Activated naive CD8-positive, alpha-beta T cell treated with anti-CD3 and anti-CD28 coated beads, Interleukin-2, amount 50 U/mL, for 24 hours (primary cell): Measurements from ENCODE around the gene BYSL.
A peak's percentile ranks its signal among the peaks of the same experiment; 100 is the strongest.

Experiments
- ATAC-seq: fragments of 150-1000 bp; cut with Tn5 transposase; one replicate; pipeline ENCODE4 v1.10.0; 2021
- DNase-seq: peaks from one replicate; pipeline ENCODE4 v3.0.0; 2021
- H3K27ac Mint-ChIP-seq: one replicate; pipeline ENCODE4 v1.8.0; 2021; ENCODE audit warnings: mild to moderate bottlenecking, mixed read lengths
- H3K27me3 Mint-ChIP-seq: one replicate; pipeline ENCODE4 v1.8.0; 2021; ENCODE audit warnings: mixed read lengths
- H3K36me3 Mint-ChIP-seq: one replicate; pipeline ENCODE4 v1.8.0; 2021; ENCODE audit warnings: low read depth, mixed read lengths
- H3K4me1 Mint-ChIP-seq: one replicate; pipeline ENCODE4 v1.8.0; 2021; ENCODE audit warnings: mixed read lengths
- H3K4me3 Mint-ChIP-seq: one replicate; pipeline ENCODE4 v1.8.0; 2021; ENCODE audit warnings: mild to moderate bottlenecking, moderate library complexity, mixed read lengths
- H3K9me3 Mint-ChIP-seq: one replicate; pipeline ENCODE4 v1.8.0; 2021; ENCODE audit warnings: mixed read lengths

BYSL gene

GRCh38 chr6:41920921-41921711, at the start of gene BYSL, which contains the start of gene MED20:
Gene BYSL (plus strand): TSS chr6:41921499. CDS start chr6:41921563, 64 bp downstream.
Gene MED20 (minus strand): TSS chr6:41921139. CDS start chr6:41921018, 121 bp downstream.
- H3K9me3 Mint-ChIP-seq, result no peaks in the 10 kb centered on the region
- H3K36me3 Mint-ChIP-seq, result peaks cover 35% of the 10 kb centered on the region
- DNase-seq (peak; percentile 97), ATAC-seq (peak; percentile 88)
- no peaks in the 10 kb centered on the region for H3K27me3 Mint-ChIP-seq
- peaks cover 54% of the 10 kb centered on the region for H3K4me1 Mint-ChIP-seq
- H3K4me3 Mint-ChIP-seq, result peak within 1 kb of the TSS; percentile 88
- H3K27ac Mint-ChIP-seq, result peak within 1 kb of the TSS; percentile 94

- H3K4me3 Mint-ChIP-seq, result no peak overlapping the region
- no peak overlapping the region for H3K27ac Mint-ChIP-seq
- no peaks in the 10 kb centered on the region for H3K36me3 Mint-ChIP-seq
- no peaks in the 10 kb centered on the region for H3K4me1 Mint-ChIP-seq
- DNase-seq (no peak), ATAC-seq (no peak)
- no peaks in the 10 kb centered on the region for H3K9me3 Mint-ChIP-seq
- no peaks in the 10 kb centered on the region for H3K27me3 Mint-ChIP-seq
Observed at GRCh38 chr6:41871691-41872090, 49.6 kb upstream of the BYSL start.

GRCh38 chr6:41872147-41872546, 49.2 kb upstream of the BYSL start:
- Mint-ChIP-seq H3K4me3 (no peak overlapping the region), H3K36me3 (no peaks in the 10 kb centered on the region), H3K27me3 (no peaks in the 10 kb centered on the region), H3K9me3 (no peaks in the 10 kb centered on the region), H3K27ac (no peak overlapping the region), H3K4me1 (no peaks in the 10 kb centered on the region)
- DNase-seq (no peak), ATAC-seq (no peak)

- no peak for DNase-seq
- H3K27ac Mint-ChIP-seq, result no peak overlapping the region
- H3K27me3 Mint-ChIP-seq, result no peaks in the 10 kb centered on the region
- H3K4me3 Mint-ChIP-seq, result no peak overlapping the region
- H3K9me3 Mint-ChIP-seq, result no peaks in the 10 kb centered on the region
- H3K36me3 Mint-ChIP-seq, result no peaks in the 10 kb centered on the region
- no peaks in the 10 kb centered on the region for H3K4me1 Mint-ChIP-seq
- no peak for ATAC-seq
Observed at GRCh38 chr6:41874741-41875140, 46.6 kb upstream of the BYSL start.

GRCh38 chr6:41877051-41877680, 44.1 kb upstream of the BYSL start:
- no peak for DNase-seq
- Mint-ChIP-seq H3K27ac (no peak overlapping the region), H3K36me3 (no peaks in the 10 kb centered on the region), H3K9me3 (no peaks in the 10 kb centered on the region), H3K4me3 (no peak overlapping the region), H3K4me1 (no peaks in the 10 kb centered on the region), H3K27me3 (no peaks in the 10 kb centered on the region)
- no peak for ATAC-seq

- no peaks in the 10 kb centered on the region for H3K27me3 Mint-ChIP-seq
- no peak overlapping the region for H3K27ac Mint-ChIP-seq
- H3K4me3 Mint-ChIP-seq, result no peak overlapping the region
- no peaks in the 10 kb centered on the region for H3K4me1 Mint-ChIP-seq
- H3K9me3 Mint-ChIP-seq, result no peaks in the 10 kb centered on the region
- DNase-seq, result no peak
- no peaks in the 10 kb centered on the region for H3K36me3 Mint-ChIP-seq
- no peak for ATAC-seq
Observed at GRCh38 chr6:41878246-41878645, 43.1 kb upstream of the BYSL start.

- Mint-ChIP-seq H3K4me1 (no peaks in the 10 kb centered on the region), H3K27ac (no peak overlapping the region), H3K27me3 (no peaks in the 10 kb centered on the region), H3K9me3 (no peaks in the 10 kb centered on the region), H3K36me3 (no peaks in the 10 kb centered on the region), H3K4me3 (no peak overlapping the region)
- ATAC-seq (no peak), DNase-seq (no peak)
Observed at GRCh38 chr6:41878961-41879405, 42.3 kb upstream of the BYSL start.

GRCh38 chr6:41881506-41881905, 39.8 kb upstream of the BYSL start:
- H3K36me3 Mint-ChIP-seq, result no peaks in the 10 kb centered on the region
- no peak for DNase-seq
- H3K27ac Mint-ChIP-seq, result no peak overlapping the region

GRCh38 chr6:41884957-41885356, 36.3 kb upstream of the BYSL start:
- DNase-seq (no peak), ATAC-seq (no peak)
- Mint-ChIP-seq H3K4me1 (no peaks in the 10 kb centered on the region), H3K9me3 (no peaks in the 10 kb centered on the region), H3K27me3 (no peaks in the 10 kb centered on the region), H3K27ac (no peak overlapping the region), H3K36me3 (no peaks in the 10 kb centered on the region), H3K4me3 (no peak overlapping the region)

More at GRCh38 chr6:41881506-41881905, 39.8 kb upstream of the BYSL start:
- Mint-ChIP-seq H3K27me3 (no peaks in the 10 kb centered on the region), H3K9me3 (no peaks in the 10 kb centered on the region), H3K4me1 (no peaks in the 10 kb centered on the region), H3K4me3 (no peak overlapping the region)
- ATAC-seq, result no peak

- Mint-ChIP-seq H3K4me3 (no peak overlapping the region), H3K27me3 (no peaks in the 10 kb centered on the region), H3K9me3 (no peaks in the 10 kb centered on the region), H3K36me3 (no peaks in the 10 kb centered on the region), H3K27ac (no peak overlapping the region), H3K4me1 (no peaks in the 10 kb centered on the region)
- no peak for ATAC-seq
- DNase-seq, result no peak
Observed at GRCh38 chr6:41885930-41886329, 35.4 kb upstream of the BYSL start.

- no peaks in the 10 kb centered on the region for H3K9me3 Mint-ChIP-seq
- no peak overlapping the region for H3K27ac Mint-ChIP-seq
- DNase-seq (no peak), ATAC-seq (no peak)
- no peak overlapping the region for H3K4me3 Mint-ChIP-seq
- H3K4me1 Mint-ChIP-seq, result no peaks in the 10 kb centered on the region
- no peaks in the 10 kb centered on the region for H3K27me3 Mint-ChIP-seq
- no peaks in the 10 kb centered on the region for H3K36me3 Mint-ChIP-seq
Observed at GRCh38 chr6:41887331-41887751, 34.0 kb upstream of the BYSL start.

GRCh38 chr6:41892921-41893564, 28.3 kb upstream of the BYSL start:
- Mint-ChIP-seq H3K4me1 (peaks cover 9% of the 10 kb centered on the region), H3K27me3 (no peaks in the 10 kb centered on the region)

GRCh38 chr6:41894366-41895299, 26.7 kb upstream of the BYSL start:
- Mint-ChIP-seq H3K27ac (no peak overlapping the region), H3K9me3 (no peaks in the 10 kb centered on the region), H3K27me3 (no peaks in the 10 kb centered on the region), H3K4me3 (no peak overlapping the region), H3K36me3 (no peaks in the 10 kb centered on the region), H3K4me1 (peaks cover 9% of the 10 kb centered on the region)
- ATAC-seq (peak; percentile 34), DNase-seq (peak; percentile 10)

More at GRCh38 chr6:41892921-41893564, 28.3 kb upstream of the BYSL start:
- H3K27ac Mint-ChIP-seq, result no peak overlapping the region
- no peaks in the 10 kb centered on the region for H3K9me3 Mint-ChIP-seq
- no peaks in the 10 kb centered on the region for H3K36me3 Mint-ChIP-seq
- no peak for DNase-seq
- no peak overlapping the region for H3K4me3 Mint-ChIP-seq
- no peak for ATAC-seq
